OCI-LY7 (cell line): ENCODE data around the gene CACTIN.

Experiments
- EZH2phosphoT487 ChIP-seq: fragments of 200-600 bp; sonication (generic); IDR thresholded peaks from 2 replicates; pipeline ENCODE4 v1.6.1; 2018; ENCODE audit warnings: low read depth, borderline replicate concordance, mild to moderate bottlenecking, mixed run types, antibody characterized with exemption, low read length, moderate library complexity, mixed read lengths
- TF ChIP-seq, protein P1 (sequence below): fragments of 200-600 bp; sonication (generic); conservative IDR thresholded peaks from 2 replicates; pipeline ENCODE4 v1.5.1; 2014; ENCODE audit warnings: mild to moderate bottlenecking, antibody characterized with exemption, low read length, moderate library complexity, mixed read lengths

DNA sequence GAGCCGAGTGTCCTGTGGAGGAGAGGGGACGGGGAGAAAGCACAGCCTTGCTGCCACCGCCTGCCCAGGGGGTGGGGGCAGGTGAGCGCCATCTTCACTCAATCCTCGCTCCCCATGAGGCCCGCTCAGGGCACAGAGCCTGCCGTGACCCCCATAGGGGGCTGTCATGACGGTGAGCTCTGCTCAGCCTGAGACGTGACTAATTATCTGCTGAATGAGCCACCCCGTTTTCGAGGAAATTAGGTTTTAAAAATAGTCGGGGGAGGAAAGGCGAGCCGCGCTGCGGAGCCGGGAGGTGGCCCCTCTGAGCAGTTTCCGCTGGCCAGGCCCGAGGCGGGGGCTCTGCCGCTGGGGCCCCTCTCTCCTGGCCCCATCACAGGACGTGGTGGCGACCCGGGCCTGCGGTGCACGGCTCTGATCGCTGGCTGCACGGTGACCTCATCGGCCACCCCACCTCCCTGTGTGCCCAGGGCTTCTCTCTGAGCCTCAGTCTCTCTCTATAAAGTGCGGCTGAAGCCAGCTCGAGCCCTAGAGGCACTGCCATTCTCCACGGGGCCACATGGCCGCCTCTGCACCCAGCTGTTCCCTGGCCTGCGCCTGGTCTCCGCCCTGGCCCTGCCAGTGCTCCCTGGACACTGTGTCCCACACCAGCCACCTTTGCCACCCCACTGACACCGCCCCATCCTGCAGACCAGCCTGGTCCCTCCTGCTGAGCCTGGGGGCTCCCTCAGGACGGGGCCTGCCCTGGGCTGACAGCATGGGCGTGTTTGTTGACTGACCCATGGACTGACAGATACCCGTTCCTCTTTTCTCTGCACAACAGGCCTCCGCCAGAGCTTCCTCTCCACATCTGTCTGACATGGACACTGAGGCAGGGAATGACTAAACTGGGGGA is 45.3 kb upstream of the CACTIN start:
- TF ChIP-seq, protein P1, sequence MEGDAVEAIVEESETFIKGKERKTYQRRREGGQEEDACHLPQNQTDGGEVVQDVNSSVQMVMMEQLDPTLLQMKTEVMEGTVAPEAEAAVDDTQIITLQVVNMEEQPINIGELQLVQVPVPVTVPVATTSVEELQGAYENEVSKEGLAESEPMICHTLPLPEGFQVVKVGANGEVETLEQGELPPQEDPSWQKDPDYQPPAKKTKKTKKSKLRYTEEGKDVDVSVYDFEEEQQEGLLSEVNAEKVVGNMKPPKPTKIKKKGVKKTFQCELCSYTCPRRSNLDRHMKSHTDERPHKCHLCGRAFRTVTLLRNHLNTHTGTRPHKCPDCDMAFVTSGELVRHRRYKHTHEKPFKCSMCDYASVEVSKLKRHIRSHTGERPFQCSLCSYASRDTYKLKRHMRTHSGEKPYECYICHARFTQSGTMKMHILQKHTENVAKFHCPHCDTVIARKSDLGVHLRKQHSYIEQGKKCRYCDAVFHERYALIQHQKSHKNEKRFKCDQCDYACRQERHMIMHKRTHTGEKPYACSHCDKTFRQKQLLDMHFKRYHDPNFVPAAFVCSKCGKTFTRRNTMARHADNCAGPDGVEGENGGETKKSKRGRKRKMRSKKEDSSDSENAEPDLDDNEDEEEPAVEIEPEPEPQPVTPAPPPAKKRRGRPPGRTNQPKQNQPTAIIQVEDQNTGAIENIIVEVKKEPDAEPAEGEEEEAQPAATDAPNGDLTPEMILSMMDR: no peak
- TF ChIP-seq EZH2phosphoT487: no peak
